ENCODE data around the gene NTRK2. TPM values are rescaled to one million over a fixed set of nuclear protein-coding genes. Genes with fewer than 3 reads are reported as not detected.

Gene NTRK2
- total and polyA plus RNA-seq, 2 experiments from 2014 or later = 0.03 TPM; not detected in 1

GRCh38 chr9:84819491-84819991 is 150.0 kb downstream of the NTRK2 start:
- Mint-ChIP-seq H3K4me1 (peaks cover 19% of the 10 kb centered on the region), H3K4me3 (no peak overlapping the region), H3K27me3 (ENCODE audit: insufficient read depth, low read depth, poor library complexity) (no peaks in the 10 kb centered on the region), H3K36me3 (ENCODE audit: low read depth) (no peaks in the 10 kb centered on the region), H3K9me3 (no peaks in the 10 kb centered on the region), H3K27ac (no peak overlapping the region)
- Histone ChIP-seq H3K36me3 (ENCODE audit: insufficient read depth) (no peaks in the 10 kb centered on the region), H4K20me1 (replicated peaks; ENCODE audit: insufficient read depth) (no peaks in the 10 kb centered on the region), H3K27ac (ENCODE audit: low read depth) (no peak overlapping the region), H3K4me3 (no peak overlapping the region), H3K27me3 (ENCODE audit: insufficient read depth) (no peaks in the 10 kb centered on the region), H3K4me1 (ENCODE audit: insufficient read depth) (no peaks in the 10 kb centered on the region; the same call in 1 of the 2 replicates), H3K79me2 (replicated peaks; ENCODE audit: insufficient read depth) (no peaks in the 10 kb centered on the region), H2AFZ (peak overlapping the region; percentile 77), H3F3A (replicated peaks; ENCODE audit: low read depth) (no peaks in the 10 kb centered on the region), H3K9me2 (ENCODE audit: insufficient read depth) (0 out of 2 replicates have a peak, but pooled peaks cover 3% of the 10 kb centered on the region), H3K4me2 (0 out of 2 replicates have a peak overlapping the region, but pooled peaks have one; percentile 14)
- ATAC-seq = peak; percentile 98
- TF ChIP-seq CTCF (conservative IDR thresholded peaks at IDR 0.05; ENCODE audit: low read depth in 2 of 2) (peak; percentile 21 to 30; a peak in 2 of 4 replicates), CREB1 (CRISPR knock-in tag; IDR thresholded peaks at IDR 0.05; ENCODE audit: low read depth) (no peak), STAT1 (IDR thresholded peaks at IDR 0.05; ENCODE audit: unreplicated experiment) (no peak), NANOG (IDR thresholded peaks at IDR 0.05; ENCODE audit: borderline replicate concordance) (no peak), ZNF114 (CRISPR knock-in tag; IDR thresholded peaks at IDR 0.05) (no peak), EZH2 (IDR thresholded peaks at IDR 0.05; ENCODE audit: low read depth, unreplicated experiment) (no peak), POLR2AphosphoS5 (IDR thresholded peaks at IDR 0.05; ENCODE audit: low read depth) (no peak)
- TF ChIP-seq, protein P1, sequence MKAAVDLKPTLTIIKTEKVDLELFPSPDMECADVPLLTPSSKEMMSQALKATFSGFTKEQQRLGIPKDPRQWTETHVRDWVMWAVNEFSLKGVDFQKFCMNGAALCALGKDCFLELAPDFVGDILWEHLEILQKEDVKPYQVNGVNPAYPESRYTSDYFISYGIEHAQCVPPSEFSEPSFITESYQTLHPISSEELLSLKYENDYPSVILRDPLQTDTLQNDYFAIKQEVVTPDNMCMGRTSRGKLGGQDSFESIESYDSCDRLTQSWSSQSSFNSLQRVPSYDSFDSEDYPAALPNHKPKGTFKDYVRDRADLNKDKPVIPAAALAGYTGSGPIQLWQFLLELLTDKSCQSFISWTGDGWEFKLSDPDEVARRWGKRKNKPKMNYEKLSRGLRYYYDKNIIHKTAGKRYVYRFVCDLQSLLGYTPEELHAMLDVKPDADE (IDR thresholded peaks at IDR 0.05) = no peak
- peak; percentile 68 for DNase-seq (ENCODE audit: low spot score)

DNA sequence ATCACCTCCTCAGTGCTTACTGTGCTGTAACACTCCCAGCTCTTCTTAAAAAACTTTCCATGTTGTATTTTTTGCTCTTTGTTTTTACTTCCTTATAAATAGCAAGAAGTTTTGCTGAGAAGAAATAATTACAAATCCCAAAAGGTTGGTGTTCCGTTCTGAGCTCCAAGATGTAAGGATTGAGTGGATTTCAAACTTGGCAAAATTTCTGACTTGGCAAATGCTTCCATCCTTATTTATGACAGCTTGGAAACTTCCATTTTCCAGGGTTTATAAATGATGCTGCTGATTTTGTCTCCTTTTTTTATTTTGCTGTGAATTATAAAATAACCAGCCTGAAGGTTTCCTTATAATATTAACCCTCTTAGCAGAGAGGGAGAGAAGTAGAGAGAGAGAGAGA is 151.9 kb downstream of the NTRK2 start:
- Histone ChIP-seq H3K36me3 (ENCODE audit: insufficient read depth) (no peaks in the 10 kb centered on the region), H3F3A (replicated peaks; ENCODE audit: low read depth) (no peaks in the 10 kb centered on the region), H3K4me2 (no peak overlapping the region), H3K9me2 (ENCODE audit: insufficient read depth) (0 out of 2 replicates have a peak, but pooled peaks cover under 1% of the 10 kb centered on the region), H3K4me3 (no peak overlapping the region), H4K20me1 (replicated peaks; ENCODE audit: insufficient read depth) (no peaks in the 10 kb centered on the region), H3K79me2 (replicated peaks; ENCODE audit: insufficient read depth) (no peaks in the 10 kb centered on the region), H3K4me1 (ENCODE audit: insufficient read depth) (no peaks in the 10 kb centered on the region; the same call in 1 of the 2 replicates), H2AFZ (no peak overlapping the region), H3K27ac (ENCODE audit: low read depth) (no peak overlapping the region), H3K27me3 (ENCODE audit: insufficient read depth) (no peaks in the 10 kb centered on the region)
- Mint-ChIP-seq H3K9me3 (no peaks in the 10 kb centered on the region), H3K4me3 (no peak overlapping the region), H3K36me3 (ENCODE audit: low read depth) (no peaks in the 10 kb centered on the region), H3K4me1 (peaks cover 14% of the 10 kb centered on the region), H3K27ac (no peak overlapping the region), H3K27me3 (ENCODE audit: insufficient read depth, low read depth, poor library complexity) (peaks cover 4% of the 10 kb centered on the region)
- TF ChIP-seq EZH2phosphoT487 (IDR thresholded peaks at IDR 0.05; ENCODE audit: unreplicated experiment) (no peak), CREB1 (CRISPR knock-in tag; IDR thresholded peaks at IDR 0.05; ENCODE audit: low read depth) (no peak), ZNF331 (CRISPR knock-in tag; IDR thresholded peaks at IDR 0.05; ENCODE audit: low read depth) (no peak), CTCF (conservative IDR thresholded peaks at IDR 0.05; ENCODE audit: low read depth in 2 of 2) (no peak), JUNB (IDR thresholded peaks at IDR 0.05; ENCODE audit: unreplicated experiment) (no peak), STAT1 (IDR thresholded peaks at IDR 0.05; ENCODE audit: unreplicated experiment) (no peak), POLR2AphosphoS5 (IDR thresholded peaks at IDR 0.05; ENCODE audit: low read depth) (no peak), NANOG (IDR thresholded peaks at IDR 0.05; ENCODE audit: borderline replicate concordance) (no peak), ZNF114 (CRISPR knock-in tag; IDR thresholded peaks at IDR 0.05) (no peak), REST (IDR thresholded peaks at IDR 0.05; ENCODE audit: unreplicated experiment) (no peak)
- TF ChIP-seq, protein P1 (IDR thresholded peaks at IDR 0.05) = no peak
- DNase-seq (ENCODE audit: low spot score) = no peak
- ATAC-seq = no peak

Measured in GM23338 (cell line).